ENCODE data around the gene ELMO1.

The ELMO1 gene

GRCh38 chr7:37408291-37409228 lies 40.1 kb downstream of the ELMO1 start:
- DNase-seq (ENCODE audit: low spot score), result no peak

GRCh38 chr7:37405603-37406122 lies 43.0 kb downstream of the ELMO1 start:
- DNase-seq (ENCODE audit: low spot score), result no peak

DNA sequence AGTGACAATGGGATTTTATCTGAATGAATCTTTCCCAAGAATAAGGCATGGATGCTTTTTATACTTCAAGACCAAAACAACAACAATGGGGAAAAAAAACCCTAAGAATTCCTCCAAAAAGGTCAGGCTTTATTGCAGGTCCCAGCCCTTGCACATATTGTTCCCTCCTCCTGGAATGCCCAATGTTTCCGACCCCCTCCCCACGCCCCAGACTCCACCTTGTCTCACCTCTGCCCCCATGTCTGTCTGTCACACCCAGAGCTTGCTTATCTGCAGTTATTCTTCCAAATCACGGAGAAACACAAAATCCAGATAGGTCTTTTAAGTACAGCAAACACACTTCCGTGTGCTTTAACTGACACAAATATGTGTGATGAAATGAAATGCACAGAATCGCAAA lies 43.5 kb downstream of the ELMO1 start:
- DNase-seq (ENCODE audit: low spot score), result no peak

DNA sequence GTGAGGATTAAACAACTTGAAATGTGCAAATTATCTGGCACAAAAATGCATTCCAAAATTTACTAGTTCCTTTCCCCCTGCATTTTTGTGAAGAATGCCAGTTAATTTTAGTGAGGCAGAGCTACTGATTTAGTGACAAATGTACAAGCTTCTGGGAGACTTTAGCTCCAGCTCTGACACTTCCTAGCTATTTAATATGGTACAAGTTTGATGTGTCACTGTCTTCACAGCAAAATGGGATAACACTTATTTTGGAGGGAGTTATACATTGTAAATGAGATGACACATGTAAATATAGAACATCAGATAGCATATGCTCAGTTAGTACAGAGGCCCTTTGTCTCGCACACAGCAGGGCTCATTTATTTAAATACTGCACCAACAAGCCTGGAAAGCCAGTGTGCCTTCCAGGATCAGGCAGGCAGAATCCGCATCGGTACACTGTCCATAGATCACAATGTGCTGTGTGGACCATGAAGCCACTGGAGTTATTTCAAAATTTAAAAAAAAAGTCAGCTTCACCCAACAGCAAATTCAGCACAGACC lies 48.7 kb downstream of the ELMO1 start:
- no peak for DNase-seq (ENCODE audit: low spot score)

DNA sequence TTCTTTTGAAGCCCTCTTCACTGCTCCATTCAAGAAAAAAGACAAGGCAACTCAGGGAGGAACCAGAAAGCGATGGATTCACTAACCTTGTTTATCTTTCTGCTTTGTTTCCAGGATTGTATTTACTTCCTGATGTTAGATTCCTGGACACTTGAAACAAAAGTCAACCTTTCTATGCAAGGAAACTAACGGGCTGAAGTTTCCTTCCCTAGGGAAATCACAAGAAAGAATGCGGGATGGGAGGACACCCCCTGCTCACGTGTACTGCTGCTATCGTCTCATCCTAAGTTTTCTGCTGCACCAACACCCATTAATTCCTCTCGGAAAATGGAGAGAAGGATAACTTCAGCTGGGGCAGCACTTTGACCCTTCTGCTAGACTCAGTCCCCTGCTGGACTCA lies 50.3 kb downstream of the ELMO1 start:
- DNase-seq (ENCODE audit: low spot score), result no peak

DNA sequence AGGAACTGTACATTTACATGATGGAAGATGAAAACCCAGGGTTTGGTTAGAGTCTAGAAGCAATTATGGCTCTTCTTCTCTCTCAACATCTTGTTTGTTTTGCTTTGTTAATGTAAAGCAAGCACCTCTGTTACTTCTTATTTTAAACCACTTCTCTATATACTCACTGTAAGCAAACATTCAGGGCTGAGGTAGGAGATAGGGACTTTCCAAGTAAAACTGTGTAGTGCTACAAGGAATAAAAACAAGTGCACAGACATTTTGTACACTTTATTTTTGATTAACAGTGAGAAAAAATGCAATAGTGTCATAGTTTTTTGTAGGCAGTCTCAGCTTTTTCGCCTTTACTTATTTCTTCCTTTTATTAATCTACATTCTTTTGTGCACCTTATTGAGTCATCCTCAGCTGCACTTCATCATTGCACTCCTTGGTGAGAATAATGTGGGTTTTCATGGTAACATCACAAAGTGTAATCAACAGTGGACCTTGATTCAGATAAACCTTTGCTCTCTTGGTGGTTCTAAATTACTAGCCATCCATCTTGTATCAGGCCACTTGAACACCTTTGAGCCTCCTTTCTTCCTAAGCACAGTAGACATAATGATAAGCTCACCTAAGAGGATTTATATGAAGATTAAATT lies 52.9 kb downstream of the ELMO1 start:
- DNase-seq (ENCODE audit: low spot score), result no peak

GRCh38 chr7:37394158-37394557 lies 54.5 kb downstream of the ELMO1 start:
- no peak for DNase-seq (ENCODE audit: low spot score)

DNA sequence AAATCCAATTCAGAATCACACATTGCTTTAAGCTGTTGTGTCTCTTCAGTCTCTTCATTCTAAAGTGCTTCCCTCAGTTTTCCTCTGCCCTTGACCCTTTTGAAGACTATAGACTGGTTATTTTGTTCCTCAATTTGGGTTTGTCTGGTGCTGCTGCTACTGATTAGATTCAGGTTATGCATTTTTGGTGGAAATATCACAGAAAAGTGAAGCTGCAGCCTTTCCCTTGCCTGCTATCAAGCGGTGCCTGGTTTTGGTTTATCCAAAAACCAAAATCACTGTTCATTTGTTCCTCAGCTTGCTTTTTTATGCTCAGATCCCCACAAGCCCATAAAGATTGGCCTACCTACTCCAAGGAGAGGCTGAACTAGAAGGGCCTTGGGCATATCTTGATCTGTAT lies 55.2 kb downstream of the ELMO1 start:
- DNase-seq (ENCODE audit: low spot score), result no peak

GRCh38 chr7:37392673-37393017 lies 56.0 kb downstream of the ELMO1 start:
- no peak for DNase-seq (ENCODE audit: low spot score)

DNA sequence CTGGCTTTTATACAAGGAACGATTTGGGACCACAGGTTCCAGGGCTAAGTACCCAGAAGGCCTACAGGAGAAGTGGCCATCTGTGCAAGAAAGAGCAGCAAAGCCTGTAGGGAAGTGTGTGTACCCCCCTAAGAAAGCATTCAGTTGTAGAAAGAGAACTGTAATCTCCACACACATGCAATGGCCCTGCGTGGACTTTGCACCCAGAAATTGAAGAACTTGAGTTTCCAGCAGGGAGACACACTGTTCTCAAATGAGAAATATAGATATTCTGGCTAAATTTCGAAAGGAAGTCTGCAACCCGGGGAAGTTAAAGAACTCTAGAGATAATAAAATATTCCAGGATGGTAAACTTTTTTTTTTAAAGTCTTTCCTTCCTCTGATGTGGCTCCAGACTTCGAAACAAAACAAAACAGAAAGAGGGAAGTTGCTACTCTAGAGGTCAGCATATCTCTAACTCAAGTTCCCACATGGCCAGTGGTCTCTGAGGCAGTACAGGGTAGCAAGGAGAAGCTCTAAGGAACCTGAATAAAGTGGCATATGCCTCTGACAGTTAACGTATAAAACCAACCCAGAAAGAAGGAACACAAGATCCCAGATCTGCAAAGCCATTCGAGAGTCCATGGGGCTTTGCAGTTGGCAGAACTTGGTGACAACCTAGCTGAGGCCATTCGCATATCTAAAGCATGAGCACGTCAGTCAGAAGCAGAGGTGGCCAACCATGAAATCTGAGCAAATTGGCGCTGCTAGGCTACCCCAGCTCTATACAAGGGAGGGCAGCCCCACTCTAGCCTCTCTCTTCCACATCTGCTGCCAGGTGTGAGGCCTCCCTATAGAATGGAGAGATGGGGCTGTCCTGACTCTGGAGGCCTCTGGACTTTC lies 56.6 kb downstream of the ELMO1 start:
- DNase-seq (ENCODE audit: low spot score), result no peak

DNA sequence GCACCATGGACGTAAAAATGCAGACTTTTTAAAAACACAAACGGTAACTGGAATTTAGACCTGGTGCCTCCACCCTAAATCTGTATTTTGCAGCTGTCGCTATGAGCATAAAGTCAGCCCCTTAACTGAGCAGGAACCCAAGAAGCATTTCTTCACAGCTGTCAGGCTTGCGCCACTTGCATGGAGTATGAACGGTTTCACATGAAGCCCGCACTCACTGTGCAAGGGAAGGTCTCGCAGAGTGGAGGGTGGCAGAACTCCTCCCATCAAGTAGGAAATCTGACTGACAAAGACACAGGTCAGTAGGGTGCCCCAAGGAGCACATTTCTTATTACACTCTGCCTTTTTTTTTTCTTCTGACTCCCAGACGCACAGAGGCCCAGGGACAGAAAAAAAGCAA lies 58.5 kb downstream of the ELMO1 start:
- no peak for DNase-seq (ENCODE audit: low spot score)

DNA sequence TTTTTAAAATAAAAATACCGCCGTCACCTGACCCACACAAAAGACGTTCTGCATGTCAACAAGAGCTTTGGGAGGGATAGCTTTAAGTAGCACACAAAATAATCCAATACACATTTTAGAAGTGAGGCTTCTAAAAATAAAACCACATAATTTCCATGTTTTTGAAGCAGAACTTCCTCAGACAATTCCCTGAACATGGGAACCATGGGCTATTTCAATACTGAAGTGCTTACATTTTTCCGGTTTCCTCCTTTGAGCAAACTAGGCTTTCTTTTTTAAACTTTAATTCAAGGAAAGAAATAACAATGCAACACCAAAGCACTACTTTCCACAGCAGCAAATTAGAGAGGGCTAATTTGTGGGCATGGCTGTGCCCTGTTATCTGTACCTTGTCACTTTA lies 59.9 kb downstream of the ELMO1 start:
- no peak for DNase-seq (ENCODE audit: low spot score)

DNA sequence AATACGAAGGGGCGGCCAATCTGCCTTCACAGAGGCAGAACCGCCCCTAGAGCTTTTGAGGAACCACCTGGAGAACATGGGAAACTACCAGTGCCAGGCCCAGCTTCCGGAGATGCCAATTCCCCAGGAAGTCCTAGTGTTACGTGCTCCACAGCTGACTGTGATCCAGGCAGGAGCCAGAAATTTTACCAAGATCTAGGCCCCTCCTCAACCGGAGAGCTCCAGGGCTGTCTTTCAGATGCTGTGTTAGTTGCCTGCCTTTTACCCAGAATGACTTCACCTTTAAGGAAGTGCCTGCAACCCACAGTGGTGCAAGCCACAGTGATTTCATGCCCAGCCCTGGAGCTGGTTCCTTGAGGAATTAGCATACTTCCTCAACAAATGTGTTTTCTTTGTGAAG lies 62.9 kb downstream of the ELMO1 start:
- no peak for DNase-seq (ENCODE audit: low spot score)

GRCh38 chr7:37382546-37383088 lies 66.0 kb downstream of the ELMO1 start:
- no peak for DNase-seq (ENCODE audit: low spot score)

DNA sequence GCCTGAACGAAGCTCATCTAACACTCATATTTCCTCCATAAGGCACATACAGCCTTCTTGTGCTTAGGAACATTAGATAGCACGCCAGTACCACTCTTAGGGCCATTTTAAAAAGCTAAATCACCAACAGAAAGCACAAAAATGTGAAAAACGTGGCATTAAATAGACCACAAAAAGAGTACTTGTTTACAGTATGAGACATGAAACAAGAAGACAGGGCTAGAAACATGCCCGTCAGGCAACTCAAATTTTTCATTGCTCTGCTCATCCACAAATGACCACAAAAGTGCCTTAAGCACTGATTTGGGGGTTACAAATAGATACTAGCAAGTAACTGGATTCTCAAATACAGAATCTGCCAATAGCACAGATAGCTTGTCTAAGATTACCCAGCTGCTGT lies 67.8 kb downstream of the ELMO1 start:
- DNase-seq (ENCODE audit: low spot score), result no peak

DNA sequence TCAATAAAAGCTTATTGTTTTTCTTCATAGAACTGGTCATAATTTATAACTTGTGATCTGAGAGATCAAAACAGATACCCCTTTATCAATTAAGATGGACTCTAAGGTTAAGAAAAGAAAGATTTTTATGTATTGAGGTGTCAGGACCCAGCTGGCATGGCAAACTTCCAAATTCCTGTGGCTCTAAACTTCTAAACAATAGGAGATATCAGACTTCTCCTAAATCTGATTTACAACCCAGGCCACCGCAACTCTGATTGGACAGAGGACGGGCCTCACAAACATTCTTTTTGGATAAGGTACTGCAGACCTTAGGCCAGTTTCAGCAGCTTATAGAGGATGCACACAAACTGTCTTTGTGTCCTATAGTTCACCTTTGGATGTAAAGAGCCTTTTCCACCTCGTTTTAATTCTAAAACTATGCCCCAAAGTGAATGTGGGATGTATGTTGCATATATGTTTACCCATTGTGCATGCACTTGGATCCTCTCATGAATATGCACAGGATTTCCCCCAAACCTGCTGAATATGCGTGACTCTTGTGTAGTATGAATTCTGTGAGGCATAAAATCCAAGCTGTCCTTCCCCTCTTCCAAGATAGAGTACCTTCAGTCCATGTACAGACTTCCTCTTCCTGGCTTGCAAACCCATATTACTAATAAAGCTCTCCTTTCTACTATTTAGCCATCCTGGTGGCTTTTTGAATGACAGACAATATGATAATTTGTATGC lies 69.0 kb downstream of the ELMO1 start:
- no peak for DNase-seq (ENCODE audit: low spot score)

GRCh38 chr7:37377231-37377630 lies 71.4 kb downstream of the ELMO1 start:
- no peak for DNase-seq (ENCODE audit: low spot score)

GRCh38 chr7:37376386-37376785 lies 72.3 kb downstream of the ELMO1 start:
- no peak for DNase-seq (ENCODE audit: low spot score)

DNA sequence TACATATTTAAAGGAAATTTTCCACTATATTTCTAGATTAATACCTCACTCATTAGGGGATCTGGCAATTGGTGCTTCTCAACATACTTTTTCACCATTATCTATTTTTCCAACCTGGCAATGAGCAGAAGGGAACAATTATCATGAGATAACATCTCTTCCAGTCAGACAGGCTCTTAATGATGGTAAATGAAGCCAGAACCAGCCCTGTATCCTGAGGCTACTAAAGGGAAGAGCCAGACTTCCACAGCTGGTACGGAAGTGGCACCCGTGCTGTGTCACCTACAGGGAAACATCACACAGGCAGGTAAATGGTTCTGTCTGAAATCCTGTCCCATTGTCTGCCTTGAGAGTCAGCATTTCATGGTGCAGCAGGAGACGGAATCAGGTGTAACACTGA lies 75.9 kb downstream of the ELMO1 start:
- DNase-seq (ENCODE audit: low spot score), result no peak

- DNase-seq (ENCODE audit: low spot score), result no peak
Measured at GRCh38 chr7:37371755-37372154, 76.9 kb downstream of the ELMO1 start.

DNA sequence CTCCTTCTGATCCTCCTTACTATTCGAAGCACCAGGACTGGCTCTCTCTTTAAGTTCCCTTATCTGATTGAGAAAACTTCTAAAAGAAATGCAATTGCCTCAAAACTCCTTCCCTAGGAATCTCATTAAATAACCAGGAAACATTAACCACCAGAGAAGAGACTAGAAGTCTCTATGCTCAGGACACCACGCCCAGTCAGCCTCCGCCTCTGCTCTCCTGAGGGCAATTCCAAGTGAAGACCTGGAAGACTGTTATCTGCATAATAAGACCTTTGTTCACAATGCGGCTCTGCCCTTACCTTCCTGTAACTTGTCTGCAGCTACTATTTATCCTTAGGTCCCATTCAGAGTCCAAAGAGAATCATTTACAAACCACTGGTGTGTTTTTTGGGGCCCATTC lies 78.8 kb downstream of the ELMO1 start:
- no peak for DNase-seq (ENCODE audit: low spot score)
